Stimulated activated effector memory CD8-positive, alpha-beta T cell treated with anti-CD3 and anti-CD28 coated beads, Interleukin-12 subunit alpha, Interleukin-12 subunit beta, amount 100 ng/mL, for 72 hours (primary cell): ENCODE data around the gene CARTPT.

Source experiments
- ATAC-seq: fragments of 150-1000 bp; cut with Tn5 transposase; 2 replicates; pipeline ENCODE4 v1.10.0; 2021
- DNase-seq, 2 donors: peaks; one replicate each; pipeline ENCODE4 v3.0.0; 2021 to 2022; ENCODE audit warnings: low spot score in 2 of 2
- H3K27ac Mint-ChIP-seq: one replicate; pipeline ENCODE4 v1.8.0; 2022; ENCODE audit warnings: mild to moderate bottlenecking, mixed read lengths
- H3K36me3 Mint-ChIP-seq: one replicate; pipeline ENCODE4 v1.8.0; 2022; ENCODE audit warnings: mild to moderate bottlenecking, mixed read lengths
- H3K4me1 Mint-ChIP-seq: one replicate; pipeline ENCODE4 v1.8.0; 2022; ENCODE audit warnings: mixed read lengths
- H3K4me3 Mint-ChIP-seq: one replicate; pipeline ENCODE4 v1.8.0; 2022; ENCODE audit warnings: mild to moderate bottlenecking, mixed read lengths
- H3K9me3 Mint-ChIP-seq: one replicate; pipeline ENCODE4 v1.8.0; 2022; ENCODE audit warnings: mixed read lengths

CARTPT gene

GRCh38 chr5:71706906-71707305 is 12.2 kb upstream of the CARTPT start:
- Mint-ChIP-seq H3K36me3 (no peaks in the 10 kb centered on the region), H3K9me3 (no peaks in the 10 kb centered on the region), H3K4me3 (no peak overlapping the region), H3K4me1 (no peaks in the 10 kb centered on the region), H3K27ac (no peak overlapping the region)
- DNase-seq (no peak), ATAC-seq (no peak)

GRCh38 chr5:71711610-71712009 is 7.5 kb upstream of the CARTPT start:
- H3K27ac Mint-ChIP-seq: no peak overlapping the region
- ATAC-seq: no peak
- H3K4me3 Mint-ChIP-seq: no peak overlapping the region
- DNase-seq: no peak
- no peaks in the 10 kb centered on the region for H3K36me3 Mint-ChIP-seq
- H3K4me1 Mint-ChIP-seq: no peaks in the 10 kb centered on the region
- H3K9me3 Mint-ChIP-seq: no peaks in the 10 kb centered on the region

GRCh38 chr5:71714911-71715310 is 4.2 kb upstream of the CARTPT start:
- DNase-seq (no peak), ATAC-seq (no peak)
- Mint-ChIP-seq H3K36me3 (no peaks in the 10 kb centered on the region), H3K4me1 (peaks cover 7% of the 10 kb centered on the region), H3K9me3 (no peaks in the 10 kb centered on the region), H3K27ac (no peak overlapping the region), H3K4me3 (no peak overlapping the region)

- no peak for ATAC-seq
- Mint-ChIP-seq H3K9me3 (no peaks in the 10 kb centered on the region), H3K4me3 (no peak overlapping the region), H3K4me1 (no peaks in the 10 kb centered on the region), H3K36me3 (no peaks in the 10 kb centered on the region), H3K27ac (no peak overlapping the region)
- DNase-seq: no peak
Measured at GRCh38 chr5:71727978-71728377, 8.9 kb downstream of the CARTPT start.

- no peak for ATAC-seq
- DNase-seq: no peak
Measured at GRCh38 chr5:71731015-71731414, 11.9 kb downstream of the CARTPT start.

GRCh38 chr5:71732011-71732410 is 12.9 kb downstream of the CARTPT start:
- no peaks in the 10 kb centered on the region for H3K36me3 Mint-ChIP-seq
- H3K4me1 Mint-ChIP-seq: no peaks in the 10 kb centered on the region
- DNase-seq: no peak
- H3K27ac Mint-ChIP-seq: no peak overlapping the region
- no peaks in the 10 kb centered on the region for H3K9me3 Mint-ChIP-seq
- ATAC-seq: no peak
- H3K4me3 Mint-ChIP-seq: no peak overlapping the region

More at GRCh38 chr5:71731015-71731414, 11.9 kb downstream of the CARTPT start:
- Mint-ChIP-seq H3K36me3 (no peaks in the 10 kb centered on the region), H3K9me3 (no peaks in the 10 kb centered on the region), H3K4me1 (no peaks in the 10 kb centered on the region), H3K4me3 (no peak overlapping the region), H3K27ac (no peak overlapping the region)

GRCh38 chr5:71734141-71734540 is 15.1 kb downstream of the CARTPT start:
- H3K4me3 Mint-ChIP-seq: no peak overlapping the region
- no peak for ATAC-seq

GRCh38 chr5:71737931-71738539 is 19.0 kb downstream of the CARTPT start:
- no peaks in the 10 kb centered on the region for H3K4me1 Mint-ChIP-seq
- H3K36me3 Mint-ChIP-seq: no peaks in the 10 kb centered on the region
- ATAC-seq (no peak), DNase-seq (no peak)
- no peak overlapping the region for H3K4me3 Mint-ChIP-seq
- no peaks in the 10 kb centered on the region for H3K9me3 Mint-ChIP-seq
- no peak overlapping the region for H3K27ac Mint-ChIP-seq

More at GRCh38 chr5:71734141-71734540, 15.1 kb downstream of the CARTPT start:
- Mint-ChIP-seq H3K27ac (no peak overlapping the region), H3K36me3 (no peaks in the 10 kb centered on the region), H3K4me1 (no peaks in the 10 kb centered on the region), H3K9me3 (no peaks in the 10 kb centered on the region)
- no peak for DNase-seq

GRCh38 chr5:71738662-71739361 is 19.7 kb downstream of the CARTPT start:
- Mint-ChIP-seq H3K36me3 (no peaks in the 10 kb centered on the region), H3K27ac (no peak overlapping the region), H3K4me3 (no peak overlapping the region), H3K9me3 (no peaks in the 10 kb centered on the region), H3K4me1 (no peaks in the 10 kb centered on the region)
- DNase-seq (no peak), ATAC-seq (no peak)

GRCh38 chr5:71740015-71740753 is 21.1 kb downstream of the CARTPT start:
- no peak overlapping the region for H3K4me3 Mint-ChIP-seq
- DNase-seq: no peak
- ATAC-seq: peak; percentile 71
- H3K27ac Mint-ChIP-seq: no peak overlapping the region
- H3K4me1 Mint-ChIP-seq: no peaks in the 10 kb centered on the region
- H3K9me3 Mint-ChIP-seq: no peaks in the 10 kb centered on the region
- H3K36me3 Mint-ChIP-seq: no peaks in the 10 kb centered on the region

GRCh38 chr5:71743155-71743554 is 24.1 kb downstream of the CARTPT start:
- DNase-seq (no peak), ATAC-seq (no peak)
- H3K27ac Mint-ChIP-seq: no peak overlapping the region
- no peaks in the 10 kb centered on the region for H3K36me3 Mint-ChIP-seq
- H3K4me3 Mint-ChIP-seq: no peak overlapping the region
- H3K9me3 Mint-ChIP-seq: no peaks in the 10 kb centered on the region
- H3K4me1 Mint-ChIP-seq: no peaks in the 10 kb centered on the region

GRCh38 chr5:71744009-71744790 is 25.1 kb downstream of the CARTPT start:
- no peaks in the 10 kb centered on the region for H3K9me3 Mint-ChIP-seq
- no peak for DNase-seq
- no peak overlapping the region for H3K4me3 Mint-ChIP-seq
- ATAC-seq: no peak
- no peaks in the 10 kb centered on the region for H3K4me1 Mint-ChIP-seq
- no peak overlapping the region for H3K27ac Mint-ChIP-seq
- H3K36me3 Mint-ChIP-seq: no peaks in the 10 kb centered on the region

- Mint-ChIP-seq H3K9me3 (no peaks in the 10 kb centered on the region), H3K4me3 (no peak overlapping the region), H3K27ac (no peak overlapping the region), H3K36me3 (no peaks in the 10 kb centered on the region), H3K4me1 (no peaks in the 10 kb centered on the region)
- ATAC-seq: no peak
- DNase-seq: no peak
Measured at GRCh38 chr5:71747182-71747581, 28.1 kb downstream of the CARTPT start.

GRCh38 chr5:71748360-71748759 is 29.3 kb downstream of the CARTPT start:
- H3K4me3 Mint-ChIP-seq: no peak overlapping the region
- no peak for ATAC-seq
- H3K36me3 Mint-ChIP-seq: no peaks in the 10 kb centered on the region
- H3K4me1 Mint-ChIP-seq: no peaks in the 10 kb centered on the region
- H3K9me3 Mint-ChIP-seq: no peaks in the 10 kb centered on the region
- no peak for DNase-seq
- no peak overlapping the region for H3K27ac Mint-ChIP-seq

GRCh38 chr5:71751422-71751821 is 32.3 kb downstream of the CARTPT start:
- Mint-ChIP-seq H3K4me1 (no peaks in the 10 kb centered on the region), H3K4me3 (no peak overlapping the region)
- peak; percentile 27 for ATAC-seq

More at GRCh38 chr5:71751422-71751821, 32.3 kb downstream of the CARTPT start:
- H3K9me3 Mint-ChIP-seq: no peaks in the 10 kb centered on the region
- H3K27ac Mint-ChIP-seq: no peak overlapping the region
- H3K36me3 Mint-ChIP-seq: no peaks in the 10 kb centered on the region
- no peak for DNase-seq
